Non-pigmented ciliary epithelial cell (primary cell): Measurements from ENCODE around the gene CPT2.

Experiments
- DNase-seq: peaks from one replicate; pipeline ENCODE4 v3.0.0-alpha.2; 2010; ENCODE audit warnings: low read depth

Gene CPT2

DNA sequence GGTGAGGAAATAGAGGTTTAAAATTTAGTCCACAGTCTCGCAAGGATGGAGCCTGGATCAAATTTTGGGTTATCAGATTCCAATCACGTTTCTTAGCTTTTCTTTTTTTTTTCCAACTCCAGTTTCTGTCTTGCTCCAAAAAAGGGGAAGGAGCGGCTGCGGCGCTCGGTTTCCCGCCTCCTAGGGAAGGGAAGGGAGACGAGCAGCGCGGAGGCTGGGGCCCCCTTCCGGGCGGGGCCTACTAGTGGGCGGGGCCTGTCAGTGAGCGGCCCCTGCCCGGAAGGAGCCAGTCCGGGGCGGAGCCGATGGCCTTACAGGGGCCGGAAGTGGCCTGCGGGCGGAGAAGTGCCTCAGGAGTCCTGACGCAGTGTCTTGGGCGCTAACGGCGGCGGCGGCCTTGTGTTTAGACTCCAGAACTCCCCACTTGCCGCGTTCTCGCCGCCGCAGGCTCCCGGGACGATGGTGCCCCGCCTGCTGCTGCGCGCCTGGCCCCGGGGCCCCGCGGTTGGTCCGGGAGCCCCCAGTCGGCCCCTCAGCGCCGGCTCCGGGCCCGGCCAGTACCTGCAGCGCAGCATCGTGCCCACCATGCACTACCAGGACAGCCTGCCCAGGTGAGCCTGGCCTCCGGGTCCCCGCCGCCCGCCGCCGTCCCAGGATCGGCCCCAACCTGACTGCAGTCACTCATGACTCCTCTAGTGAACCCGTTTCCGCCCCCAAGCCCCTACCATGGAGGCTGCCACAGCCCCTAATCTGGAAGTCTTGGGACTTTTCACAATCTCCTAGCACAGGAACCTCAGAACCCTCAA, at the start of gene CPT2:
CPT2 (plus strand) TSS at position 340 of the 806 bp plus-strand sequence; CDS start at position 460, 120 bp downstream.
- peak; percentile 60 for DNase-seq

DNA sequence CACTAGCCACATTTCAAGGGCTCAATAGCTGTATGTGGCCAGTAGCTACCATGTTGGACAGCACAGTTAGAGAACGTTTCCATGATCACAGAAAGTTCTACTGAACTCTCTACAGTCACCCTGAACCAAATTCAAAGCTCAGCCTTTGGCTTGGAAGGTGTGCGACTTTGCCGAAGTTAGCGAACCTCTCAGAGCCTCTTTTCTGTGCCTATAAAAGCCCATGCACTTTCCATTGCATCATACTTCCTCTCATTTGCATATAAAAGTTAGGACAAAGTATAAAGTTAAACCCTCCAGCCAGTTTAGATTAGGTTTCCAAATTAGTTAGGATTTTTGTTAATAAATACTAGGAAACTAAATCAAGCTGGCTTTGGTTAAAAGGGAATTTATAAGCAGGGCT, 49.5 kb upstream of the CPT2 start:
- no peak for DNase-seq

DNA sequence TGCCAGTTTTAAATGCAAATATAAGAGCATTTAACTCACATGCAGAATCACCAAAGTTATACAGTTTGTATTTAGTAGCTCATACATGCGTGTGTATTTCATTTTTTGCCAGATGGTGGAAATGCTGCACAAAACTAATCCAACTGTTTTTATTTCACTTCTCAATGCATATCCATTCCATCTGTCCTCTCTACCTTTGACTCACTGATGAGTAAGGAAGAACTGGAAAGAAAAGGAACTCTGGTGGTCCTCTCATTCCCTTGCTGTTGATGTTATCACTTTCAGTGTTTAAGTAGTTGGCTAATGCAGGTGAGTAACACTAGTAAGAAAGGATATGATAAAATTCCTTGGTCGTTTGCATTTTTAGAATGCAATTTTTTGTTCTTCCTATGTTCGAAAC, 48.5 kb upstream of the CPT2 start:
- no peak for DNase-seq

DNA sequence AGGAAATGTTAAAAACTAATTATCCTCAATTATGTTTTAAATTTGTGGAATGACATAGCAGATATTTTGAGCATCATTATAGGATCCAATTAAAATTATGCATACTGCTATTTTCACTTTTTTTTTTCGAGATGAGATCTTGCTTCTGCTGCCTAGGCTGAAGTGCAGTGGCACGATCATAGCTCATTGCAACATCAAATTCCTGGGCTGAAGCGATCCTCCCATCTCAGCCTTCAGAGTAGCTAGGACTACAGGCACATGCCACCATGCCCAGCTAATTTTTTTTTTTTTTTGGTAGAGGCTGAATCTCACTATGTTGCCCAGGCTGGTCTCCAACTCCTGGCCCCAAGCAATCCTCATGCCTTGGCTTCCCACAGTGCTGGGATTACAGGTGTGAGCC, 42.9 kb upstream of the CPT2 start:
- DNase-seq, result no peak

DNA sequence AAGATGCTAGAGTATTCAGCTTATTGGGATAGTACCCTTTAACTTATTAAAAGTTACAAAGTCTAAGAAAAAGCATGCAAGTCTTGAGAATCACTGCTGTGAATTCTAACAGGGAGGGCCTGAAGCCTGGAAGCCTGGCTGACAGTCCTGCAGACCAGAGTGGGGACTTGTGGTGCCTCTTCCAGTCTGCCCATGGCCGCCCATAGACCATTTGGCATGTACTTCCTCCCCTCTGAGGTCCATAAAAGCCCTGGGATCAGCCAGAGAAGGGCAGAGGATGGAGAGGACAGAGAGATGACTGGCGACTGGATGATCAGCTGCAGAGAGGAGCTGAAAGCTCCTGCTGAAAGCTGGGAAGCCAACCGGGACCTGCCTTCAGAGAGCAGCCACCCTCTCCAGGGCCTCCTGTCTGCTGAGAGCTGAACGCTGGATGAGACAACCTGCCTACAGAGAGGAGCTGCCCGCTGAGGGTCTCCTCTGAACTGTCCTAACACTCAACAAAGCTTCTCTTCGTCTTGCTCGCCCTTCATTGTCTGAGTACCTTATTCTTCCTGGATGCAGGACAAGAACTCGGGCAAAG, 41.7 kb upstream of the CPT2 start:
- no peak for DNase-seq

DNA sequence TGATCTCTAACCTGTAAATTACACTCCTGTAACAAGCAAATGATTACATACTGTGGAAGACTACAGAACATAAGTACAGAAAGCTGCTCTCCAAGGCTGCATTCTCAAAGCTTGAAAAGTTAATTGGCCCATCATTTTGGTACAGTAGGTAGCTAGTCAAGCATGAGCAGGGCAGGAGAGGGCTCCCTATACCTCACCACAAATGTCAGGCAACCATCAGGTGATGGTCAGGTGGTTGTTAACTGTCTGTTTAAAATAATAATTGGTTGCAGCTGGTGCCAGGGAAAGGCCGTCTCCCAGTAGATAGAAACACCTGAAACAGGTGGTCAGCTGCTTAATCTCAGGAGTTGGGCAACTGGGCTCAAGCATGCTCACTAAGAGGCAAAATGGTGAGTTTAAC, 41.1 kb upstream of the CPT2 start:
- DNase-seq, result no peak

DNA sequence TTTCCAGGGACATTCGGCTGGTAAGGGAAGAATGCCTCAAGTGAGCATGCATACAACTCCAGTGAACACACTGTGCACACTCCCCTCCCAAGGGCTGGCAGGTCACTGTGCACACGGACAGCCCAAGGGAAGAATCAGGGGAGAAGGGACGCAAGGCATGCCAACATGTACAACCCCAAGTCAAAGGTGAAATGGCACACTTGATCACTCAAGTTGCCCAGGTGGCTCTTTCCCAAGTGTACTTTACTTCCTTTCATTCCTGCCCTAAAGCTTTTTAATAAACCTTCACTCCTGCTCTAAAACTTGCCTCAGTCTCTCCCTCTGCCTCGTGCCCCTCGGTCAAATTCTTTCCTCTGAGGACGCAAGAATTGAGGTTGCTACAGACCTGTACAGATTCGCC, 40.7 kb upstream of the CPT2 start:
- DNase-seq, result no peak

DNA sequence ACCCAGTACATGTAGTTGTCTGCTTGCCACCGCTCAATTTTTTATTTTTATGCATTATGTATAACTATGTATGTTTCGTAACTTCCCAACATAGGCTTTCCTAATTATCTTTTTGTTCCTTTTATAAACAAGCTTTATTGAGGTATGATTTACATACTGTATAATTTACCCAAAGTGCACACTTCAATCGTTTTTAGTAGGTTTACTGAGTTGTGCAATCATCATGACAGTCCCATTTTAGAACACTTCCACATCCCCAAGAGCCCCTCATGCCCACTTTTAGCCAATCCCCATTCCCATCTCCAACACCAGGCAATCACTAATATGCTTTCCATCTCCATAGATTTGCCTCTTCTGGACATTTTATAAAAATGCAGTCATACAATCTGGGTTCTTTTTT, 39.8 kb upstream of the CPT2 start:
- DNase-seq, result no peak

DNA sequence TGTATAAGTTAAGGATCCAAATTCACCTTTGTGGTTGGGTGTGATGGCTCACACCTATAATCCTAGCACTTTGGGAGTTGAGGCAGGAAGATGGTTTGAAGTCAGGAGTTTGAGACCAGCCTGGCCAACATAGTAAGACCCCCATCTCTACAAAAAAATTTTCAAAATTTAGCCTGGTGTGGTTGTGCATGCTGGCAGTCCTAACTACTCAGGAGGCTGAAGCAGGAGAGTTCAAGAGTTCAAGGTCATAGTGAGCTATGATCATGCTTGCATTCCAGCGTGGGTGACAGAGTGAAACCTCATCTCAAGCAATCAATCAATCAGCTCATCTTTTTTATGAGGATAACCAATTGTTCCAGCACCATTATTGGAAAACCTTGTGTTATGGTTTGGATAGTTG, 37.7 kb upstream of the CPT2 start:
- DNase-seq, result no peak

DNA sequence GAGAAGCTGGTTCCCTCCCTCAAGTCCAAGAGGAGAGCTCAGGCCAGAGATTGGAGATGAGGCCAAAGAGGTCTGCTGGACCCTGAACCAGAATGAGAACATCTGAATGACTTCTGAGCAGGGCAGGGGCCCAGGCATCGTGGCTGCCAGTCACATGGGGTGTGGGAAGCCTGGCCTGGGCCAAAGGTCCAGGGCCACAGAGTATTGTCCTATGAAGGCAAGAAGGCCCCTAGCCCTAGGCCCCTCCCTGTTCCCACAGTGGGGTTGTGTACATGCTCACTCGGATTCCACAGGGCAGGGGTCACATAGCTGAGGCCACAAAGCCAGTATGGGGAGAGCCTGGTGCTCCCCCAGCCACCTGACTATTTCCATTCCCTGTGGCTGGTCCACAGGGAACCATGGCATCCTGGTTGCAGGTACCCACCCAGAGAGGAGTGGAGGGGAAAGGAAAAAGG, 35.7 kb upstream of the CPT2 start:
- no peak for DNase-seq

DNA sequence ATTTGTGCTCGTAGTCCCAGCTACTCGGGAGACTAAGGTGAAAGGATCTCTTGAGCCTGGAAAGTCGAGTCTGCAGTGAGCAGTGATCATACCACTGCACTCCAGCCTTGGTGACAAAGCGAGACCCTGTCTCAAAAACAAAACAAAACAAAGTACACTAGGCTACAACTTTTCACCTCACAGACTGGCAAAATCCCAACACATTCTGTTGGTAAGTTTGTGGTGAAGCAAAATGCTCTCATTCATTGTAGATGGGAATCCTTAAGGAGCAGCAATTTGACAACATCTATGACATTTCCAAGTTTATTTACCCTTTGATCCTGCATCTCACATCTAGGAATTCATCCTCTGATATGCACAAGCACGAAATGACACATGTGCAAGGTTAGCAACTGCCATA, 34.0 kb upstream of the CPT2 start:
- DNase-seq, result no peak

DNA sequence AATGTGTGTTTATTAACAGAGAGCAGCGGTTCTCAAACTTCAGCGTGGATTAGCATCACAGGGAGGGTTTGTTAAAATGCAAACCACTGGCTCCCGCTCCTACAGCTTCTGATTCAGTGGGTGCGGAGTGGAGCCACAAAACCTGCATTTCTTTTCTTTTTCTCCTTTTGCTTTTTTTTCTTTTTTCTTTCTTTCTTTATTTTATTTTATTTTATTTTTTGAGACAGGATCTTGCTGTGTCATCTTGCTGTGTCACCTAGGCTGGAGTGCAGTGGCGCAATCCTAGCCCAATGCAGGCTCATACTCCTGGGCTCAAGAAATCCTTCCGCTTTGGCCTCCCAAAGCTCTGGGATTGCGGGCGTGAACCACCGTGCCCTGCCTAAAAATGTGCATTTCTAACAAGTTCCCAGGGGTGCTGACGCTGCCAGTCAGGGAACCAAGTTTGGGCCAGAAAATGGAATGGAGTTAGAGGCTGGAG, 33.3 kb upstream of the CPT2 start:
- no peak for DNase-seq

DNA sequence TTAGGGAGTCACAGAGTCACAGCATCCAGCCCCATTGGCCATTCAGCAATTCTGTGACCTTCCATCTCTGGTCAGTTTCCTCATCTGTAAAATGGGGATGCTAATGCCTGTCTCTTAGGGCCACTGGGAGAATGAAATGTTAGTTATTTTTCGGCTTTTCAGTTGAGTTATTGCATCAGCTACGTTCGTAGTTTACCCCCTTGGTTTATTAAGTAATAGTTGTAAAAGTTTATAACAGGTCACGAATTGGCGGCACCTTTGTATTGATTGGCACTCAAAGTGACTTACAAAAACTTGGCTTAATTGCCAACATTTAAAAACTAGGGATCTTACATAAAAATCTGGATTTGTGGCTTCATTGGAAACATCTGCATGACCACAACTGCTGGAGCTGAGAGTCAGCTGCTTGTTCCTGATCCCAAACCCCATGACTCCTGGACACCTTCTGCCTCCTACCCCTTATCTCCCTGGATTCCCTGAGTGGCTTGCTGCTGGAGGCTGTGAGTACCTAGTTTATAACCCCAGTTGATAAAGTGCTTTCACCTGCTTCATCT, 31.1 kb upstream of the CPT2 start:
- DNase-seq, result no peak

DNA sequence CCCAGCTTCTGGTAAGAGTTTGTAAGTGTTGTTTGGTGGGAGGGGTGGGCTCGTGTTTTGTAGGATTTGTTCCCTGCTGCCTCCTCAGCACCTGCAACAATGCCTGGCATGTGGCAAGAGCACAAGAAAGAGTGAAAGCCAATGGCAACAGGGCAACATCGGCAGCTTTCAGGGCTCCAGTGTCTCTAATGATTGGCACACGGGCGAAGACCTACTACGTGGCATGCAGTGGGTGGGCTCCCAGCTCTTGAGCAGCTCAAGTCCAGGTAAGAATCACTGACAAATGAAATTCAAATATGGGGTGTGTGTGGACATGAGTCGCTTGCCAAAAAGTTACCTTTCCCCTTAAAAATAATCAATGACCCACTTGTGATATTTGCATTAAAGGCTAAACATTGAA, 30.3 kb upstream of the CPT2 start:
- no peak for DNase-seq

DNA sequence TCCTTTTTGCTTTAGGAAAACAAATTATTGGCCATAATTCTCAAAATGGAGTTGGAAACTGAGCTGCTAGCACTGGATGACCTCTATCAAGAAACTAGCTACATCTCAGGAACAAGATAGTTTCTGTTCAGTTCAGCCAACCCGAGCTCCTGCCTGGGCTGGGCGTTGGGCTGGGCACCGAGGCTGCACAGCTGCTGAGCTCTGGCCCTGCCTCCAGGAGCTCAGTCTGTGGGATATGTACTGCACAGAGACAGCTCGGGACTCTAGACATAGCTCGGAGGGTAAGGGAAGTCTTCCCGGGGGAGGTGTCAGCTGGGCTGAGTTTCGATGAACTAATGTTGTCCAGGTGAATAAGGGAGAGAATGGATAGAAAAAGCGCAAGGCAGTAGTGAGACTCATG, 29.7 kb upstream of the CPT2 start:
- no peak for DNase-seq

DNA sequence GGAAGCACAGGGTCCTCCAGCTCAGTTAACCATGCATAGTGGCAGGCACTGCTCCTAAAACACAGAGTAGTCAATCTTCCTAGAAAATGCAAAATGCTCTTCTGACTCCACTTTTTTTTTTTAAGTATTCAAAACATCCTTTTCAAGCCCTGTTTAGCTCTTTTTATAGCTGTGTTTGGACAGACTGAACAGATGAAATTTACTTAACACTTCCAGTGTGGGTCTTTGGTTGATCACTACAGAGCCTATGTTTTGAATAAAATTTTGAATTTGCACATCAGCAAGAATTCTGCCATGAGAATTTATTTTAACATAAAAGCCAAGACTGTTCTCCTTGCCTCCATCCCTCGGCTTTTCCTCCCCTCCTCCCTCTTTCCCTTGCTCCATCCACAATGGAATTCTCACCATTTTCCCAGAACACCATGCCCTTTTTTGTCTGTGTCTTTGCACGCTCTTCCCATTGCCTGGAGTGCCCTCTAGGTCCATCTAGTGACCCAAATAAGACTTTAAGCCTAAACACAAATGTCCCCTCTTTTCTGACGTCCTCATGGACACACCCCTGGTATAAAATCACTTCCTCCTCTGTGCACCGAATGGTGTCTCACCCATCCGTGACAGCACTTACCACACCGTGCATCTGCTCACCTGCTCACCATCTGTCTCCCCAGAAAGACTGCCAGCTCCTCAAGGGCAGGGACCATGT, 24.0 kb upstream of the CPT2 start:
- DNase-seq, result no peak

DNA sequence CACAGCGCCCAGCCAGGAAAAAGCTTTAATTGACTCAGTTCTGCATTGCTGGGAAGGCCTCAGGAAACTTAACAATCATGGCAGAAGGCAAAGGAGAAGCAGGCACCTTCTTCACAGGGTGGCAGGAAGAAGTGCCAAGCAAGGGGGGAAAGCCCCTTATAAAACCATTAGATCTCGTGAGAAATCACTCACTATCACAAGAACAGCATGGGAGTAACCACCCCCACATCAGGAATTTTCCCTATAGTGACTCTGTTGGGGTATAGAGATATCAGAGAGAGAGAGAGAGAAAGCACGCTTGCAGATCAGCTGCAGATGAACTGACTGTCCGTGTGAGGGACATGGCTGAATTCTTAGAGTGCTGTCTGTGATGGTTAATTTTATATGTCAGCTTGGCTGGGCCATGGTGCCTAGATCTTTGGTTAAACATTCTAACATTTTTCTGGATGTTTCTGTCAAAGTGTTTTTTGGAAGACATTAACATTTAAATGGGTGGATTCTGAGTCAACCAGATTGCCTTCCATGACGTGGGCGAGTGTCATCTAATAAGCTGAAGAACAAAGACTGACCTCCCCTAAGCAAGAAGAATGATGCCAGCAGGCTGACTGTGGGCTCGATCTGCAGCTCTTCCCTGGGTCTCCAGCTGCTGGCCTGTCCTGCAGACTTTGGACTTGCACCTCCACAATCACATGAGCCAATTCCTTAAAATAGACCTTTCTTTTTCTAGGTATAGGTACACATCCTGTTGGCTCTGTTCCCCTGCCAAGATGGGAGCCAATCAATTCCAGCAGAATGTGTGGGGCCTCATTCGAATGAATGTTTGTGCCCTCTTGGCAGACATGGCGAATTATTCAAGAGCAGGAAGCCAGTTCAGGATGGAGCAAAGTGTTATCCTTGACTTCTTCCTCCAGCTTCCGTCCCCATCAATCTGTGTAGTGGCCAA, 21.4 kb upstream of the CPT2 start:
- no peak for DNase-seq

DNA sequence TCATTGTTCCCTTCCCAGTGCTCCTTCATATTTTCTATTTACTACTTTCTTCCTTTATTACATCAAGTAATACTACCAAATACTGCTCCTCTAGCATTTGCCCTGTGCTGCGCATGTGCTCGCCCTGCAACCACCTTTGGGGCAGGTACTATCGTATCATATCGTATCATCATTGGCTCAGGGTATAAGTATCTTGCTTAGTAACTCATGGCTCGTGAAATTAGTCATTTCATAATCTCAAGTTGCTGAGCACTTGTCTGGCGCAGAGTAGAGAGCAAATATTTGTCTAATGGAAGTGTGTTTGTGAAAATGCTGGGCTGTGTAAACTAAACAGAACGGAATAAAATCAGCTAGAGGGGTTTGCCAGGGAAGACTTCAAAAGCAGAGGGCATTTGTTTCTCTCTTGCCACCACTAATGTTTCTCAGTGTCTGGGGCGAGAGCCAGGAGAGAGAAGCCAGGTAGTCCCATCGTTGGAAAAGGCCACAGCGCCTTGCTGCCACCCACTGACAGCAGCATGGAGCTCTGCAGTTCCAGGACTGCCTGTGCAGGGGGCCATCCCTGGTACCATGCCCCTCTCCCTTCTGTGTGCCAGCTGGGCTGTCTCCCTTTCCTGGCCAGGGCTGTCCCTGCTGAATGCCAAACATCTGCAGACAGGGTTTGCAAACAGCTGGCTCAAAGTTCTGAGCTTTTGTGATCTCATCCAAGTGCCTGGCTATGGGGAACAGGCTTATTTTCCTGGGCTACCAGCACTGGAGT, 20.0 kb upstream of the CPT2 start:
- no peak for DNase-seq

DNA sequence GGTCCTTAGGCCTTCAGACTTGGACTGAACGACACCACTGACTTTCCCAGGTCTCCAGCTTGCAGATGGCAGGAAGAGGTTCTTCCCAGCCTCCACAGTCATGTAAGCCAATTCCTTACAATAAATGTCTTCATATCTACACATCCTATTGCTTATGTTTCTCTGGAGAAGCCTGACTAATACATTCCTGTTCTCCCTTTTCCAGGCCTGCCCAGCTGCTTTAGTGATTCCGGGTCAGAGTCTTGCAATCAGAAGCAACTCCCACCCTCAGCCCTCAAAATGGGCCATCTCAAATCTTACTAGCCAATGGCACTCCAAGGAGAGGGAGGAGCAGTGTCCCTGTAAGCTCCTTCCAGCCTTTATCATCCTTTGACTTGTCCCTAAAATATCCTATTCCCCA, 16.4 kb upstream of the CPT2 start:
- peak; percentile 20 for DNase-seq

DNA sequence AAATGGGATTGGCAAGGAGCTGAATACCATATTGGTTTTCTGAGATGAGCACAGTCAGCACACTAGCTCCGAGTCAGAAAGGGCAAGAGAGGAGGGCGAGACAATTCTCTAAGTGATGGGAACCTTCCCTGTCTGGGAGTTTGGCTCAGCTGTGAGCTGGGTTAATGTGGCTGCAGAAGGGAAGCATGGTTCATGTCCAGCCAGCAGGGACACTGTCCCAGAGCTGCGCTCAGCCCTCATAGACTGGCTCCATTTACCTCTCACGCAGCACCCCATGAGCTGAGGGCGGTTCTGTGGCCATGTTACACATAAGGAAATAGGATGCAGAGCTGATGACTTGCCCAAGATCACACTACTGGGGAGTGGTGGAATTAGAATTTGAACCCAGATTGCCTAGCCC, 15.7 kb upstream of the CPT2 start:
- no peak for DNase-seq

DNA sequence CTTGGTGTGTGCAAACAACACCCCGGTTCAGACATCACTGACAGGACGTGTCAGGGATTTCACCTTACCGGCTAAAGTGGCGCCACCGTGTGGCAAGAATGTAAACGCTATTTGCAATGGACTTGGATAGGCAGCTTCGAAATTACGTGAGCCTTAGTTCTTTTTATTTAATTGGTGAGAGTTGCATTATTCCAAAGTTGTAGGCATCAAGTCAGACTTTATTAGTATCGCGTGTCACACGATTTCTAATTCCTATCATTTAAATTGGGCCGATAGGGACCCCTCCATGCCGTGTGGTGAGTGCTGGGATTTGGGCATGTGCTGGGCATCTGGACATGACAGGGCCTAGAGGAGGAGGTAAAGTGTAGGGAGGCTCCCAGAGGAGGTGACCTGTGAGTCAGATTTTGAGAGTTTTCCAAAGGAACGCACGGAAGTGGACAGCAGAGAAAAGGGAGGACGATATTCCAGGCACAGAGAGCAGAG, 14.5 kb upstream of the CPT2 start:
- peak; percentile 42 for DNase-seq
